GM12892 (cell line): ENCODE results near the gene ACSL6. TPM values are rescaled to one million over a fixed set of nuclear protein-coding genes. Genes with fewer than 3 reads are reported as not detected.

Experiments used
- DNase-seq: peaks from one replicate; pipeline ENCODE4 v3.0.0; 2011; ENCODE audit not compliant: insufficient read length
- FAIRE-seq: peaks from 2 replicates; lab custom pipeline; 2011; peaks lifted over from hg19 to GRCh38; lab: Jason Lieb, UNC
- POLR2A ChIP-seq: IDR thresholded peaks from 2 replicates; pipeline ENCODE4 v1.6.1; 2011; ENCODE audit warnings: low read depth, low read length, control low read depth
- POLR2AphosphoS5 ChIP-seq: IDR thresholded peaks from 2 replicates; pipeline ENCODE4 v1.6.1; 2011; ENCODE audit warnings: low read depth, low read length, control low read depth
- TAF1 ChIP-seq: IDR thresholded peaks from 2 replicates; pipeline ENCODE4 v1.6.1; 2011; ENCODE audit warnings: low read depth, mild to moderate bottlenecking, control low read depth, low read length, borderline replicate concordance
- polyA plus RNA-seq: library from polyadenylated mRNA; unstranded; fragments of >200 nt; gene quantifications from one replicate; pipeline ENCODE4 v1.2.1, GENCODE V29; 2012; ENCODE audit warnings: missing spikeins, inconsistent platforms; ENCODE audit not compliant: missing spikeins

Gene ACSL6, protein sequence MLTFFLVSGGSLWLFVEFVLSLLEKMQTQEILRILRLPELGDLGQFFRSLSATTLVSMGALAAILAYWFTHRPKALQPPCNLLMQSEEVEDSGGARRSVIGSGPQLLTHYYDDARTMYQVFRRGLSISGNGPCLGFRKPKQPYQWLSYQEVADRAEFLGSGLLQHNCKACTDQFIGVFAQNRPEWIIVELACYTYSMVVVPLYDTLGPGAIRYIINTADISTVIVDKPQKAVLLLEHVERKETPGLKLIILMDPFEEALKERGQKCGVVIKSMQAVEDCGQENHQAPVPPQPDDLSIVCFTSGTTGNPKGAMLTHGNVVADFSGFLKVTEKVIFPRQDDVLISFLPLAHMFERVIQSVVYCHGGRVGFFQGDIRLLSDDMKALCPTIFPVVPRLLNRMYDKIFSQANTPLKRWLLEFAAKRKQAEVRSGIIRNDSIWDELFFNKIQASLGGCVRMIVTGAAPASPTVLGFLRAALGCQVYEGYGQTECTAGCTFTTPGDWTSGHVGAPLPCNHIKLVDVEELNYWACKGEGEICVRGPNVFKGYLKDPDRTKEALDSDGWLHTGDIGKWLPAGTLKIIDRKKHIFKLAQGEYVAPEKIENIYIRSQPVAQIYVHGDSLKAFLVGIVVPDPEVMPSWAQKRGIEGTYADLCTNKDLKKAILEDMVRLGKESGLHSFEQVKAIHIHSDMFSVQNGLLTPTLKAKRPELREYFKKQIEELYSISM
- not detected for polyA plus RNA-seq

- DNase-seq (no peak), FAIRE-seq (peak; percentile 44)
- TF ChIP-seq POLR2AphosphoS5 (no peak), POLR2A (no peak), TAF1 (no peak)
These were observed at the start of gene ACSL6 for GRCh38 chr5:132011622-132012343. ACSL6 (minus strand) TSS chr5:132011658; CDS start chr5:132011553, 105 bp downstream.

DNA sequence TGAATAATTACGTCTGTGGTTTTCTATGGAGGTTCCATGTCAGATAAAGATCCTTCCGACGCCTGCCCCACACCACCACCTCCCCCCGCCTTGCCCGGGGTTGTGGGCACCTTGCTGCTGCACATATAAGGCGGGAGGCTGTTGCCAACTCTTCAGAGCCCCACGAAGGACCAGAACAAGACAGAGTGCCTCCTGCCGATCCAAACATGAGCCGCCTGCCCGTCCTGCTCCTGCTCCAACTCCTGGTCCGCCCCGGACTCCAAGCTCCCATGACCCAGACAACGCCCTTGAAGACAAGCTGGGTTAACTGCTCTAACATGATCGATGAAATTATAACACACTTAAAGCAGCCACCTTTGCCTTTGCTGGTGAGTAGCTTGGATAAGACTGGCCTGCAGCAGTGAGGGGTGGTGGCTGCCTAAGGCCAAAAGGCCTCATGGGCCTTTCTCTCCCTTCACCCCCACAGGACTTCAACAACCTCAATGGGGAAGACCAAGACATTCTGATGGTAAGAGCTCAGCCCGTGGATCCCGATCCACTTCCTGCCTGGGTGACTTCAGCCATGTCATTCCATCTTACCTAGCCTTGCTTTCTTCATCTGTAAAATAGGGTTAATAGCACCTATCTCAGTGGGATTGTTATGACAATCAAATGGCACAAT is 49.2 kb upstream of the ACSL6 start, which contains the start of gene IL3:
Gene IL3, plus strand, starts transcription at position 155 of the 661 bp plus-strand sequence. Its CDS starts 52 bp downstream, at position 207.
- TF ChIP-seq TAF1 (no peak), POLR2AphosphoS5 (no peak), POLR2A (no peak)
- DNase-seq (no peak), FAIRE-seq (no peak)

GRCh38 chr5:132059696-132060500 is 48.4 kb upstream of the ACSL6 start:
- FAIRE-seq (no peak), DNase-seq (peak; percentile 9)
- TF ChIP-seq POLR2A (no peak), TAF1 (no peak), POLR2AphosphoS5 (no peak)

- no peak for TF ChIP-seq POLR2A
- TF ChIP-seq POLR2AphosphoS5 = no peak
- no peak for TF ChIP-seq TAF1
- DNase-seq (no peak), FAIRE-seq (no peak)
These were observed 47.7 kb upstream of the ACSL6 start for GRCh38 chr5:132059043-132059695.

- no peak for DNase-seq
- FAIRE-seq = no peak
- no peak for TF ChIP-seq TAF1
- TF ChIP-seq POLR2AphosphoS5 = no peak
- TF ChIP-seq POLR2A = no peak
These were observed 47.2 kb upstream of the ACSL6 start for GRCh38 chr5:132058646-132059042.

DNA sequence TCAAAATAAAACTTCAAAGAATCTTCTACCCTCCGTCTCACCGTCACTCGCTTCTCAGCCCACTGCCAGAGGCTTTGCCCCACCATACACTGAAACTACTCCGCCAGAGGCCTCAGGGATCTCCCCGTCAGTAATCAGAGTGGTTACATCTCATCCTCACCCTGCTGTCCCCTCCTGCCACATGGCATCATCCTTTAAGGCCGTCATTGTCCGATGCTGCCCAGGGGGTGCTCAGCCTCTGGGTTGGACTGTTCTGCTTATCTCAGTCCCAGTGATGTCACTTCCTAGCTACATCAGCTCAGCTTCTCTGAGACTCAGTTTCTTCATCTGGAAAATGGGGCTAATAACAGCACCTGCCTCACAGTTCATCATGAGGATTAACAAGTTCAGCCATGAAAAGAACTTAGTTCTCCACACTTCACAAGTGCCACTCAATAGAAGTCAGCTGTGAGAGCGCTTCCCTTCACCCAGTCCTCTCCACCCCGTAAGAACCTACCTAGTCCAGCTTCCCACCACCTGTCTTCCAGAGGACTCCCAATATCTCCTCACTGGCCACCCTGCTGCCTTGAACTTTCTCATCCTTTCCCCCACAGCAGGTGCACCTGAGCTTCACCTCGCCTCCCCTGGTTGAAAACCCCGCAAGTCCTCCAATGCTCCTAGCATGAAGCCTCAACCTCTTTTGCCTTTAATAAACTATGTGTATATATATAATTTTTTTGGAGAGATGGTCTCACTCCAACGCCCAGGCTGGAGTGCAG is 46.2 kb upstream of the ACSL6 start:
- TF ChIP-seq TAF1 = no peak
- no peak for TF ChIP-seq POLR2AphosphoS5
- no peak for TF ChIP-seq POLR2A
- FAIRE-seq (no peak), DNase-seq (peak; percentile 8)

GRCh38 chr5:132056610-132057497 is 45.4 kb upstream of the ACSL6 start:
- TF ChIP-seq POLR2A (no peak), POLR2AphosphoS5 (no peak), TAF1 (no peak)
- FAIRE-seq (no peak), DNase-seq (peak; percentile 9)
